Activated CD8-positive, alpha-beta memory T cell treated with anti-CD3 and anti-CD28 coated beads, Interleukin-2, amount 50 U/mL, for 48 hours (primary cell): ENCODE results near the gene HOXD11.

Source experiments
- DNase-seq: peaks from one replicate; pipeline ENCODE4 v3.0.0-alpha.2; 2020

Gene HOXD11

DNA sequence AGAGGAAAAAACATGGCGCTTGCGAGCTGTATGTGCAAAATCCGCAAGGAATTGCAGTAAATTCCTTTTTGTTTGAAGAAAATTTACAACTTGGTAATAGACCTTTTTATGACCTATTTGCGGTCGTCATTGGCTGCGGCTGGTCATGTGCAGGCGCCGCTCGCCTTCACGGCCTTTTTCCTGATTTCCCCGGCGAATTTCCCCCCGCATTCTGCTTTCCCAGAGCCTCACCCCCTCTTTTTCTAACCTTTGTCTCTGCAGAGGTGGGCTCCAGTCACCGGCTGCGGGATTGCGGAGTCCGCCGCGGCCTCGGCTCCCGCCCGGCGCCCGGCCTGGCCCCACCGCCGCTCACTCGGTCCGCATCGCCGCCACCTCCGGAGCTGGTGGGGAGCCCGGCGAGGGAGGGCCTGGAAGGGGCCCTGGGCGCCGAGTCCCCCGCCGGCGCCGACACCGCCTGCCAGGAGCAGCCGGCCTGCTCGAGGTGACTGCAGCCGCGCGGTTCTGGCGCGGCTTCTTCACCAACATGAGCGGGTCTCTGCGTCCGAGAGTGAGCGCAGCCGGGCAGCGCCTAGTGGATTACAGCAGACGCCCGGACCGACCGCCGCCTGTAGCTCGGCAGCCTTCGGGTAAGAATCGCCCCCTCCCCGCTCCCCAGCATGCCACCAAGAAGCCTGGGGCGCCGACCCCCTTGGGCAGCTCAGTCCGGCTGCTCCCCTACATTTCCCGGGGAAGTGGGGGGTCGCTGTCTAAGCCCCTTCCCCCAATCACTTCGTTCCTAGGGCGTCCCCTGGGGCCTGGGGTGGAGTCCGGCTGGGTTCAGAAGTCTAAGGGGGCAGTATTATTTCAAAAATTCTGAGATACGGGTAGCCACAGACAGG, 29.5 kb downstream of the HOXD11 start:
- DNase-seq, result peak; percentile 58

DNA sequence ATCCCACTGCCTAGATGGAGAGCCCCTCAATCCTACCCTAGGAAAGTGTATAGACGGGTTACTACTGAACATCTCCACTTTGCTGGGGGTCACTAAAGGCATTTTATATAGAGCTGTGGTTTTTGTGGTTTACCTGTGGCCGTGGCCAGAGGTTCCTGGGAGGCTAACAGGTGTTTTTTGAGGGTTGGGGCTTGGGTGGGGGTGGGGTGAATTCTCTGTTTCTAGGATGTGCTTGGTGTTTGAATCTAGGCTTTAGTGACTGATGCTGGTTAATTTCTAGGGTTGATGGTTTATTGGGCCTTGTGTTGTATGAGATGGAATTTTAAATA, 30.1 kb downstream of the HOXD11 start:
- DNase-seq, result no peak

DNA sequence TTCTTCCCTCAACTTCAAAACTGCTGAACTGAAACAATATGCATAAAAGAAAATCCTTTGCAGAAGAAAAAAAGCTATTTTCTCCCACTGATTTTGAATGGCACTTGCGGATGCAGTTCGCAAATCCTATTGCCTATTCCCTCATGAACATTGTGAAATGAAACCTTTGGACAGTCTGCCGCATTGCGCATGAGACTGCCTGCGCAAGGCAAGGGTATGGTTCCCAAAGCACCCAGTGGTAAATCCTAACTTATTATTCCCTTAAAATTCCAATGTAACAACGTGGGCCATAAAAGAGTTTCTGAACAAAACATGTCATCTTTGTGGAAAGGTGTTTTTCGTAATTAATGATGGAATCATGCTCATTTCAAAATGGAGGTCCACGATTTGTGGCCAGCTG, 30.8 kb downstream of the HOXD11 start:
- no peak for DNase-seq

DNA sequence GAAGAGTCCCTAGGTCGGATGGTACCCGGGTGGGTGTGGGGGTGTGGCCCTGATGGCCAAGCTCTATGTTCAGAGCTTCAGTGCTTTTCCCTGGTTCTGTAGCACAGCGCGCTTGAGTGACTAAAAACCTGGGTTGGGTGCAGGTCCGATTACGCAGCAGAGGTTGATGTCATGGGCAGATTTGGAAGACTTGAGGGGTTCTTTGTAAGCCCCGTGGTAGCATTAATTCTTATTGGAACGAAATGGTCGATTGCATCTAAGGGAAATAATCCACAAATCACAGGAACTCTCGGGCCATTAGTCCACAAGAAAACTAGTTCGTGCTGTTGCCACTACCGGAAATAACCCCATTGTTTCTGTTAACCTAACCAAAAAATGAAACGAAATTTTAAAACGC, 31.4 kb downstream of the HOXD11 start:
- peak; percentile 45 for DNase-seq

DNA sequence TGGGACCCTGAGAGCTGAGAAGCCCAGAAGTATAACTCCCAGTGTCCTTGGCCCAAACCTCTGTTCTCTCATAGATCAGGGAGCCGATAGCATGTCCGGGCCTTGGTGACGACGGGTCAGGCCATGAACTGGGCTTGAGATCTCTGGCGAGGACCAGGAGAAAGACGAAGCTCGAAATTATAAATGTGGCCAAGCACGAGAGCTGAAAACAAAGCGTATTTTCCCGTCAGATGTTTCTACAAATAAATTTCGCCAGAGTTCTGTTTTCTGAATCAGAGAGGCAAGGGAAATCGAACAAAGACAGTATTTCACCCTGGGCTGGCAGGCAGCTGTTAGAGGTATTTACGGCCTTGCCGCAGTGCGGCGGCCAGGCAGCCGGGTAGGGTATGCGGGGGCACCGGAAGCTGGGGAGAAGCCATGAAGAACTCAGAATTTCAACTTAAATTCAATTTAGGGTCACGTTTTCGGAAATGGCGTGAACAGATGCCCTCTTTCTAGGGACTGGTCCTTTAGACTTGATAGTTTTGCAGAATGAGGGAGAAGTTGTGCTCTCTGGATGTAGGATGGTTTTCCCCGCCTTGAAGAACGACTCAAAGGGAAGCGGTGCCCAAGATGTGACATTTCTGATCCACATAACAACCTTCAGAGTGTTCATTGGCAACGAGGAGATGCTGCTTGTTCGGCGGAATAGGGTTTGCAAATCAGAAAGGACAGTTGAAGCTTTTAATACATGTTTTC, 32.0 kb downstream of the HOXD11 start:
- peak; percentile 48 for DNase-seq

DNA sequence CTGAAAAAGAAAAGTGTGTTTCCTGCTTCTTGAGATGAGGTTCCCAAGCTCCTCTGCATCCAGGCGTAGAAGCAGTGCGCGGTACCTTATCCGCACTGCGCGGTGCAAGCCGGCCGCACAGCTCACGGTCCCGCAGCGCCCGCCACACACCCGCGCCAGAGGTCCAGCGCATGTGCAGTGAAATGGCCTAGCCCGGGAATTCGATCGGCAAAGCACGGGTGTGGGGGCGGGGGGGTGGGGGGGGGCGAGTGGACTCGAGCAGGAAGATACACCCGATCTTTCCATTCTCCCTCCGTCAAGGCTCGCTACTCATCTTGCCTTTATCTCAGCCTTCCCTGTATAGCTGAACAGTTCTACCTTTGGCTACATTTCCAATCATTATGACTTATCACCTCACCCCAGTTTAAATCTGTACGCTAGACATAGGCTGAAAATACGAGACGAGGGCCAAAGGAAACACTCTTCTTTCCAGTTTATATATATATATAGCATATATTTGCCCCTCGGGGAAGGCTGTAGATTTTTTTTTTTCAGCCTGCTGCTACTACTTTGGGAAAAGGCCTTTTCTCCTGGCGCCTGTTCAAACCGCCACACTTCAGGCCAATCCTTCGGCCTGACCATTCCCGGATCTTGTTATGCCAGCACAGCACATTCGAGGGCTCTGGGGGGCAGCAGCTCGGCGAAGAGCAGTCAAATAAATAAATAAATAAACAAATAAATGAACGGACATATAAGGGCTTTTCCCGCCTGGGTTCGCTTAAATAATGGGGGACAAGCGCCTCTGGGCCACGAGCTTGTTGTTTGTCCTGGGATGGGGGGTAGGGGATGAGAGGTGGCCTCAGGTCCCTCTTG, 32.8 kb downstream of the HOXD11 start:
- peak; percentile 37 for DNase-seq

DNA sequence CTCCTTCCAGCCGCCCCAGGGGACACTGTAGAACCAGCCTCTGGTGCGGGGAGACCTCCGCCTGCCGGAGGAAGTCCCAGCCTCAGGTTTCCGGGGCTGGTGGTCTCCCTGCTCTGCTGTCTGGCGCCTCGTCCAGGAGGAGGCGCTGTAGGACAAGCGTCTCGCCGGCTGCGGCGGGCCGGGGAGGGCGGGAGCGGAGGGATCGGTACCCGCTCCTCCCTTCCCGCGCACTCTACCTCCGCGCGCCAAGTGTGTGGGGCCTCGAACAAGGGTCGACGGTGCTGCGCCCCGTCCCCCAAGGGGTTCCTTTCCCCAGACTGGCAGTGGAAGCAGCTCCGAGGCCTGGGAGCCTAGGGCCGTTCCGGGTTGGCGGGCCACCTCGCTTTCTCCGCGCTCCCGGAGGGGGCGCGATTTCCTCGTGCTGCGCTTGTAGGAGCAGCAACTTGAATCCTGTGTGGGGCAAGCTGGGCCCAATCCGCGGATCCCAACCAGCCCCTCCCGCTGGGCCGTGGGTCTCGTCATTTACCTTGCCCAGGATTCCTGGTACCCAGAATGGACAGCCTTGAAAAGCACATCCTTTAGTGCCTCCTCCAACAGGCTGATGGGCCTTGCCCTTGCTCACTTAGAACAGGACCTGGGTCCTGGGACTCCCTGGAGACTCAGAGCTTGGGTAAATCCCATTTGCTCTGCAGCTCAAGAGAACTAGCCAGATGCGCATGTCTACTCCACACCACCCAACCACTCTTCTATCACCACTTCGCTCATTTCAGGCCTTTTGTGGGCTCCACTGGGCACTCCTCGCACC, 33.6 kb downstream of the HOXD11 start:
- DNase-seq, result peak; percentile 89

DNA sequence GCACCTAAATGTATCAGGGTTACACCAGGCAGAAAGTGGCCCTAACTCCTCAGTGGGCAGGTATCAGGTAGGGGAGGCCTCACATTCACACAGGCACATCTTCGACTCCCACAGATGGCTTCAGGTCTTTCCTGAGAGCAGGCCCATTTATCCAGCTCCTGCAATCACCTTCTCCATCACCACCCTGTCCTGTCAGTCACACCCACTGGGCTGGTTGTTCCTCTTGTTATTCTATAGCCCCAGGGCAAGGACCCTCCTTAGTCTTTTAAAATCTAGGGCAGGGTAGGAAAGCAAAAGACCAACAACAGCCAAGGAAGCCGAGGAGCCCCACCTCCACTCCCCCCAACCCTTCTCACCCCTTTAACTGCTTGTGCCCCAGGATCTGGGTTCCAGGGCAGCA, 35.2 kb downstream of the HOXD11 start:
- no peak for DNase-seq

DNA sequence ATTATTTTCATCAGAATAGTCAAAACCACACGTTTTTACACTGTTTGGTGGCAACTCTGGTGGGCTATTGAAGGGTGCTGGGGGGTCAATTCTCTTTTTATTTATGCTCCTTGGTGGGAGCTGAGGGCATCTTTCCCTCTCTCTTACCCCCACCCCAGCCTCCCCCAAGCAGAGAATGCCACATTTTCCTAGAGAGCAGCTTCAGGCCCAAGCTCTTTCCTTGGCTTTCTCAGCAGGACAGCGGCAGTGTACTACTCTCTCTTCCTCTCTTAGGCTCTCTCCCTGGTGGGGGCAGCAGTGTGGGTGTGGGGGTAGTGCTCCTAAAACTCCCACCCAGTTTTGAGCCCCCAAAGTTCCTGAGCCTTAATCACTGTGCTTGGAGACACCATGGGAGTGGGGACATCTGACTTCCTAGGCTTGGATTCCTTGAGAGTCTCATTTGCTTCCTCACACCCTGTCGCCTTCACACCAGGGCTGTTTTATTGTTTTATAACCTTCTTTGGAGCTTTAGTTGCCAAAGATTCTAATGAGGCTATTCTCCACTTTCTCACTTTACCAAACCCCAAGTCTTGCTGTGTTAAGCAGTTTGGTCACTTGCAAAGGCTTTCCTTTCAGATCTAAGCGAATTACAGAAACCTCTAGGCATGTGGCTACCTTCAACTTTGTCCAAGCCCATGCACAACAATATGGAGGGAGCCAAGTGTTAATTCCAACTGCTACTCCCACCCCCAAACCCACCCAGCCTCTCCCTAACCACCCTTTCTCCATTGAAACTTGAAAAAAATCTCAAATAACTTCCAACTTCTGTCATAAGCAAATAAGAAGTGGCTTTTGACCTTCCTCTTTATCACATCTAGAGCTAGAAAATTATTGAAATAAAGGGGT, 38.2 kb downstream of the HOXD11 start:
- no peak for DNase-seq

DNA sequence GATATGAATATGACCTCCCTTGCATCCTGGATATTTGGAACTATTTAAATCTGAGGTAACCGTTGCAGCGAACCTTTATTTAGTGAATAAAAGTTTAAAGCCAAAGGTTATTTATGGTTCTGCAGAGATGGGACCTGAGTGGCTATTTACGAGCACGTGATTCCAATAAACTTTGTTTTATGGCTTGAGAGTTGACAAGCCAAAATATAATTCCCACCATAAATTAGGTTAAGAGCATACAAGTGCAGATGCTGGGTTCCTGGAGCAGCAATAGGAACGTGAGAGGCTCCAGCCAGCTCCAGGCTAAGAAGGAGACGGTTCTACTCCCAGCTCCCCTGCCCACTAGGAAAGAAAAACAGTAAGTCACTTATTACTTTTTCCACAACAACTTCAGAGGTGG, 39.0 kb downstream of the HOXD11 start:
- no peak for DNase-seq

DNA sequence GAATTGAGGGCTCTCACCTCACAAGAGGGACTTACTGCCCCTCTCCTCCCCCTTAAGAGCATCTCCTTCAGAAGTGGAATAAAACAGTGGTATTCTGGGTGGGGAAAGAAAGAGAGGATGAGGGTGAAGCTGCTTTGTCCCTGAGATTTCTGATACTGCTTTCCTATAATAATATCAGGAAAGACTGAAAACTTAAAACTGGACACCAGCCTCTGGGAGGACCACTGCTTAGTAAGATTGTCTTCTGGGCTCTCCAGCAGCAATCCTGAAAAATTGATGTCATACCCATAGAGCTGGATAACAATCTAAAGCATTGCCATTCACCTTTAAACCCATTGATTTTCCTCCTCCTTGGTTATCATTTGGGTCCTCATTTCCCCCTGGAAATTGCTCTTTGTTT, 39.6 kb downstream of the HOXD11 start:
- no peak for DNase-seq

DNA sequence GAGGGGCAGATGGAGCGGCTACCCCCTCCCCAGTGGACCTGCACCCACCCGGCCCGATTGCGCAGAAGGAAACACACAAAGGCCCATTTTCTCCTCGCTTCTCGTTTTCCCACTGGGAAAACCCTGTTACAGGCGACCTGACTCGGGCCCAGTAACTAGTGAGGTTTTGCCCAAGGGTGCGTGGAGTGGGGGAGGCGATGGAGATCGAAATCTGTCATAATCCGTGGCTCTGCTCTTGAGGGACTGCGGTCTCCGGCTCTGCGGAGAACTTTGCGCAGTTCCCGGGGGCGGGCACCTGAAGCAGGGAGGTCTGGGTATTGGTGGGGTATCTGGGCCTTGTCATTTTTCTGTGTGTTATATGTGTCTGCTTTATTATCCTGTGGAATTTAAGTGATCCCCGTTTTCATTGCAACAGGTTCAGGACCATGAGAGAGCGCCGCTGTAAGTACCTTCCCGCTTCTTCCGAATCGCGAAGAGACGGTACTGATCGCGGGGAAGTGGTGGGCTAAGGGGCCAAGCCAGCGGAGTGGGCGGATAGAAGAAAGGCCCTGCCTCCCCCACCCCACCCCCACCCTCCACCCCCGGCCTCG, 40.2 kb downstream of the HOXD11 start:
- DNase-seq, result no peak

DNA sequence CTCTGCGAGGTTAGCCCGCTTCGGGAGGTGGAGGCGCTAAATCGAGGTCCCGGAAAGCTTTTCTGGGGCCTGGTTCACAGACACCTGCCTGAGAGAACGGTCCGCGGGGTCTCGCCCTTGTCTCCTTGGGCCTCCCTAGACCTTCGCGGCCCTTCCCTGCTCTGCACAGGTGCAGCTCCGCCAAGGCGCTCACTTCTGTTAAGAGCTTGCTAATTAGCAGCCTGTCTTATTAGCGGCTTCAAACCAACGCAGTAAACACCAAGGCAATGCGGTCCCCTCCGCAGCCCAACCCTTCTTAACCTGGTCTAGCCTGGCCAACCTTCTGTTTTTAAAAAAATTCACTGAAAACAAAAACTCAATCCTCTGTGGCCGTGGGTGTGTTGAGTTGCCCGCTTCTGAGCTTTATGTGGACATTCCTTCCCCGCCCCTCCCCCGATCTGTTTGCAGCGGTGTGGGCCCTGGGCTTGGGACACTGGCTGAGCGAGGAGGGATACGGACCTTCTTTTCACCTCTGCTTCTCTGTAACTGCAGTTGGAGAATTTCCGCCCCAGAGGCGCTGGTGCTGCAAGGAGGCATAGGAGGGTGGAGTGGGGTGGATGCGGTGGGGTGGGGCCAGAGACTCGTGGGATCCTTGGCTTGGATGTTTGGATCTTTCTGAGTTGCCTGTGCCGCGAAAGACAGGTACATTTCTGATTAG, 40.9 kb downstream of the HOXD11 start:
- DNase-seq, result peak; percentile 47

DNA sequence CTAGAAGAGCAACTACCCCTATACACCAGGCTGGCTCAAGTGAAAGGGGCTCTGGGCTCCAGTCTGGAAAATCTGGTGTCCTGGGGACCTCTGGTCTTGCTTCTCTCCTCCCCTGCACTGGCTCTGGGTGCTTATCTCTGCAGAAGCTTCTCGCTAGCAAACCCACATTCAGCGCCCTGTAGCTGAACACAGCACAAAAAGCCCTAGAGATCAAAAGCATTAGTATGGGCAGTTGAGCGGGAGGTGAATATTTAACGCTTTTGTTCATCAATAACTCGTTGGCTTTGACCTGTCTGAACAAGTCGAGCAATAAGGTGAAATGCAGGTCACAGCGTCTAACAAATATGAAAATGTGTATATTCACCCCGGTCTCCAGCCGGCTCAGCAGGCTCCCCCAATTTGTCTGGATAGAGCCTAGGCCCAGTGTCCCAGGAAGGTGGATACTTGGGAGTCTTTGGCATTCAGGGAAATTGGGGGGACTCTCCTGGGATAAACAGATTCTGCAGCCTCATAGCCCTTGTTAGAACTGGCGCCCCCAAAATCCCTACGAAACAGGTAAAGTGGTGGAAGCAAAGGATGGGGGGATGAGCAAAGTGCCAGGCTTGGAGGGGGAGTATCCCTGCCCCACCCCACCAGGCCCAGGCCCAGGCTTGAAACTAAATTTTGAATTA, 41.8 kb downstream of the HOXD11 start:
- peak; percentile 38 for DNase-seq

DNA sequence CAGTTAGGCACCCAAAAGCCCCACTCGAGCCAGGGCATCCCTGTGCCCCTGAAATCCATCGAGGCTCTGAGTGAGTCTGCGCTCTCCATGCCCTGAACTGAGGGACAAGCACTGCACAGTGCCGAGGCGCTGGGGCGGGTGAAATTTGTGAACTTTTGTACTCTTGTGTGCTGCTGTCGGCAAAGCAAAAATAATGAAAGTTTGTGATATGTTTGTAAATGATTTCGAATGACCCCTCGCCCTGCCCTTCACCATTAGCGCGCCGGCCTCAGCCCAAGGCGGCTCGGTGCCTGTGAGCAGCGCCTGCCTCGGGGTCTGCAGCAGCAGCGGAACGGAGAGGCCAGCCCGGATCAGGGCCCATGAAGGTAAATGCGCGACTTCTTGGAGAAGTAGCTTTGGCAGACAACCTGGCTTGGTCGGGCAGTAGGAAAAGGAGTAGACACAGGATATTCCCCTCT, 42.4 kb downstream of the HOXD11 start:
- DNase-seq, result peak; percentile 45

DNA sequence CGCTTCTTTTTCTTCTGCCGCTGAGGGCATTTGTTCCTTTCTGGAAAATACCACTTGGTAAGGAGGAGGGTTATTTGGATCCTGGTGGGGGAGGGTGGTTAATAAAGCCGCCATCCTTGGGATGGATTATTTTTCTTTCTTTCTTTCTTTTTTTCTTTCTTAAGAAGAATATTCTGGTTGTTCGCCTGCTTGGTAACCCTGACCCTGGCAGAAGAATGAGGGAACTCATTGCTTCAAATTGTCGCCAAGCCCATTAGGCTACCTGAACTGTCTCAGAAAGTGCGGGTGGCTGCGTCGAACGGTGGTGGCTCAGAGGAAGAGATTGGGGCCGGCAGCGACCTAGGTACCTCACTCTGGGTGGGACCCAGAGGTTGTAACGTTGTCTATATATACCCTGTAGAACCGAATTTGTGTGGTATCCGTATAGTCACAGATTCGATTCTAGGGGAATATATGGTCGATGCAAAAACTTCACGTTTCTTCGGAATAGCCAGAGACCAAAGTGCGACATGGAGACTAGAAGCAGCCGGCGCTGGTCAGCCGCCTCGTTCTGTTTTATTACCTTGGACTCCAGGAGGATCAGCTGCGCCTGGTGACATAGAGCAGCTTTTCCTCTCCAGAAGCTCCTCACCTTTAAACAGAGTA, 43.0 kb downstream of the HOXD11 start:
- peak; percentile 46 for DNase-seq

DNA sequence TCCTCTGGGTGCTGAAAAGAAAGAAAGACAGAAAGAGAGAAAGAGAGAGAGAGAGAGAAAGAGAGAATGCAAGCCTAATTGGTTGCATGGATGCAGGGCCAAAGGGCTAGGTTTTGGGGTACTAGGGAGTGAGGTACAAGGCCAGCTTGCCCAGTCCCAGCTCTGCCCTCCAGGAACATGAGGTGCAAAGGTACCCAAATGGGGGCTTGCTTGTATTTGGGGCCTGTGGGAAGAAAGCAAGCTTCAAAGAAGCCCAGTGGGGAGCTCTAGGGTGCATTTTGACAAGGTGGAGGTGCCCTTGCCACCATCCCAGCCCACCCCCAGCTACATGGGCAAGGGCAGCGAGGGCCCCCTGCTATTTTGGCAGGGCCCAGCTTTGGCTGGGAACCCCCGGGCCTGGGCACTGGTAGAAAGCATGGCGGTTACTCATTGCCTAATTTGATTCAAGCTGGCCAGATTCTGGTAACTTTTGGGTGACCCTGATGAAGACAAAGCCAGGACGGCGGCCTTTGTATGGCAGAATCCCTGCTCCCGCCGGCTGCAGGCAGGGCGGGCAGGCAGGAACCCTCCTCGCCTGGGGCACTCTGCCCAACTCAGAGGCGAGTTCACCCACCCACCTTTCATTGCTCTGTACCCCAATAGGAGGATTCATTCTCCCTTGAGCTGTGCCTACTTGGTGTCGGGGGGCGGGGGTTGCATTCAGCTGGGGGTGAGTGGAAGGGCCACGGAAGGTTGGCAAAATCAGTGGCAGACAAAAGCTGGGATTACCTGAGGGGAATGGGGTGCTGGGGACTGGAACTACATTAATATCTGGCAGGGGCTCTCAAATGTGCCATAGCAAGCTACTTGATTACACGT, 43.7 kb downstream of the HOXD11 start:
- peak; percentile 33 for DNase-seq
